ENCODE results near the gene TAF6L.
"Not testable (repeated sequence)": the region's sequence is repeated elsewhere in the genome, so short reads cannot be mapped to it uniquely, and the experiment has no call there.

The TAF6L gene

DNA sequence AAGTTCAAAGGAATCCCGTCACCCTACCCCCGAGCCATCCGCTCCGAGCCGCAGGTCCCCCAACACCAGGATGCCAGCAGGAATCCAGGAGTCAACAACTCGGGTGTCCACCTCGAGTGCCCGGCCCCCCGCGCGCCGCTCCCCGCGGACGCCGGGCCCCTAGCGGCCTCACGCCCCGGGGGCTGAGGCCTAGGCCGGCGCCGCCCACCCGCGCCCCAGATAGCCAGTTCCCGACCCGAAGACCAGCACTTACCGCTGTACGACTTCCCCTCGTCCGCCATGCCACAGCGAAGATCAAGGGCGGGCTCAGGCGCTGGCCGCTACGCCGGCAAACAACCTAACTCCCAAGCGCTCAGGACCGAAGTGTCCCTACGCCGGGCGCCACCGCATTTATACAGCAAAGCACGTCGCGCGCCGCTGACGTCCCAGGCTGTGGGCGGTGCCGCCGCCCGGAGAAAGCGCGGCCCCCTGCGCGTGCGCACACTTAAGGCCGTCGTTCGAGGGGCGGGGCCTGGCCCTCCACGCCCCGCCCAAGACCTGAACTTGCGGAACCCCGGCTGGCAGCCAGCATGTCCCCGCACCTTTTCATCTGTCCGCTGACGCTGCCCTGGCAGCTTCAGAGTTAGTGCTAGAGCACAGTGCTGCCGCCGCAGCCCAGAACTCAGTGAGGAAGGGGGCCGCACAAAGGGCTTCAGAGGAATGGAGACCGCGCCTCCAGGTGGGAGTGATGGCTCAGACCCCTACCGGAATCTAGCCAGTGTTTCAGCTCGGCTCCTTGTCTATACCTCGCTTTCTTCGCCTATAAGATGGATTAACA, 34.1 kb downstream of the TAF6L start, which contains the start of gene NXF1:
Gene NXF1, minus strand, starts transcription at position 365 of the 817 bp plus-strand sequence. Its CDS starts 84 bp downstream, at position 281.
- peak; percentile 98 for DNase-seq (ENCODE audit: low read depth, low spot score)

DNA sequence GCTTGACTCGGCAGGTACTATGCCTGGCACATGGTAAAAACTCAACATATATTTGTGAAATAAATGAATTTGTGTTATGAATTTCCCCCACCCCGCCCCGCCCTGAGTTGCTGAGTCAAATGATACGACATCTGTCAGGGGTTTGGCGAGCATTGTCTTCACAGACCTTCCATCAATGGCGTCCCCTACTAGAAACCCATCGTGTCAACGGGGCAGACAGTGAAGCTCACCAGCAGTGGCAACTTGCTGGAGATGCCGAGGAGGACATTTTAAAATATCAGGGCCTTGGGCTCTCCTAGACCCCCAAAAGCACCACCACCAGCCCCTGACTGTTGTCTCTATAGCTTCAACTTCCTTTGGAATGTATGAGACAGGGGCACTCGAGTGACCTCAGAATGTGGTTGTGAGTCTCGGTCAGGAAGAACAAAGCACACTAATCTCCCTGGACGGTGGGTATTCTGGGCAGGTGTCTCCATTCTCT, 34.8 kb downstream of the TAF6L start:
- DNase-seq (ENCODE audit: low read depth, low spot score): peak; percentile 22

DNA sequence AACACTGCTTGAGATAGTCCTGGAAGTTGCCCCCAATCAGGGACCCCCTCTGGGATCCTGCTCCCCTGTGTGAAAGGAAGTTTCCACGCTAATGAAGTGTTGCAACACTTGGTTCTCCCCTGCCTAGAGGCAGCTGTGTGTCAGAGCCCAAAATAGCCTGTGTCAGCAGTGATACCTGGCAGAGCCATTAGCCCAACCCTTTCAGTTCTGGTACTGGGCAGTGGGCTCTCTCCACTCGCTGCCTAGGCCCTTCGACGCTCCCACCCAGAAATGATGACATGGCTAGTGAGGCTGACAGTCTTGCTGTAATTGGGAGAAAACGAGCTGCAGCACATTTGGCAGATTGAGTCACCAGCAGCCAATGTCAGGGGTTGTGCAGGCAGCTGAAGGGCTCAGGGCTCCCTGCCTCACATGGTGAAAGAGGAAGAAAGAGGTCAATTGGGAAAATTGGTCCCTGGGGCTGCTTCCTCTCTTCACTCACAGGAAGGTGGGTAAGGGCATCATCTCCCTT, 35.5 kb downstream of the TAF6L start:
- no peak for DNase-seq (ENCODE audit: low read depth, low spot score)

DNA sequence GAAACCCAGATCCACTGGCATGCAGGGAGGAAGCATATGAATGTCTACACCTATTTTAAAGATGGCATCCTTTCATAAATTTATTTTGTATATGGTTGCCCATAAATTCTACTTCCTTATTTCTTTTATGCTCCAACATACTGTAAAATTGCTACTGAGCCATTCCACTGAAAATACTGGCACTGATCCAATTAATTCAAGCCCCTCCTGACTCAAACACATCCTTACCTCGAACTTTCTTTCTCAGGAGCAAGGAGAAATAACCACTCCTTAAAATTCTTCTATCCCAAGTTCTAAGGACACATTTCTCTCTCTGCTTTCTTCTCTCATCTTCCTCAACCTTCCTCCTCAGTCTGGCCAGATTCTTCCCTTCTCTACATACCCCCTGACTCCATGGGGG, 39.6 kb downstream of the TAF6L start:
- DNase-seq (ENCODE audit: low read depth, low spot score): no peak

DNA sequence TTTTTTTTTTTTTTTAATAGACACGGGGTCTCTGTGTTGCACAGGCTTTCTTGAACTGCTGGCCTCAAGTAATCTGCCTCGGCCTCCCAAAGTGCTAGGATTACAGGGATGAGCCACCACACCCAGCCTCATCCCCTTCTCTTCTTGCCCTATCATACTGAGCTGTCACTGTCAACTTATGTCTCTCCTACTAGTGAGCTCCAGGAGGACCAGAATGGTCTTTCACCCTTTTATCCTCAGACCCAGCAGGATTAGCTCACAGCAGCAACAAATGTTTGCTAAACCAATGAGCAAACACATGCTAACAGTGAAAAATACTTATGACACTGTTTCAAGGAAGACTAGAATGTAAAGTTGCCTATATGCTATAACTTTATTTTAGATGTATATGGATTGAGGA, 40.5 kb downstream of the TAF6L start:
- no peak for DNase-seq (ENCODE audit: low read depth, low spot score)

DNA sequence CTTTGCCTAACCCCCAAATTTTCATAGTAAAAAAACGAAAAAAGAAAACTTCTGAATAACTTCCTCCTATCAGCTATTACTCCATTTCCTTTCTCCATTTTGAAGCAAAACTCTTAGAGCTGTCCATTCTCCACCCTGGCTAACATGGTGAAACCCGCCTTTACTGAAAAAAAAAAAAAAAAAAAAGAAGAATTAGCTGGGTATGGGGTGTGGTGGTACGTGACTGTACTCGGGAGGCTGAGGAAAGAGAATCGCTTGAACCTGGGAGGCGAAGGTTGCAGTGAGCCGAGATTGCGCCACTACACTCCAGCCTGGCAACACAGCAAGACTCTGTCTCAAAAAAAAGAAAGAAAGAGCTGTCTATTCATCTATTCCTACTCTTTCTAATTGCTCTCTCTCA, 45.4 kb downstream of the TAF6L start:
- no peak for DNase-seq (ENCODE audit: low read depth, low spot score)

DNA sequence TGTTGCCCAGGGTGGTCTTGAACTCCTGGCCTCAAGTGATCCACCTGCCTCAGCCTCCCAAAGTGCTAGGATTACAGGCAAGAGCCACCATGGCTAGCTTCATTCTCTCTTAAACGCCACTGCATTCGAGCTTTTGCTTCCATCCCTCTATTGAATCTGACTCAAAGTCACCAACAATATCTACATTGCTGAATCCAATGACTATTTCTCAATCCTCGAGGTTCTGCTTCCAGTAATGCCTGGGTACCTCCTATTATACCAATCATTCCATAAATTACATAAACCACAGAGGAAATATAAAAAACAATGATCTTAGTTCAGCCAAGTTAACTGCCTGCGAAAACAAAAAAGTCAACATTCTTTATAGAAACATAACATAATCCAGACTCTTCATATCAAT, 45.9 kb downstream of the TAF6L start:
- DNase-seq (ENCODE audit: low read depth, low spot score): no peak

DNA sequence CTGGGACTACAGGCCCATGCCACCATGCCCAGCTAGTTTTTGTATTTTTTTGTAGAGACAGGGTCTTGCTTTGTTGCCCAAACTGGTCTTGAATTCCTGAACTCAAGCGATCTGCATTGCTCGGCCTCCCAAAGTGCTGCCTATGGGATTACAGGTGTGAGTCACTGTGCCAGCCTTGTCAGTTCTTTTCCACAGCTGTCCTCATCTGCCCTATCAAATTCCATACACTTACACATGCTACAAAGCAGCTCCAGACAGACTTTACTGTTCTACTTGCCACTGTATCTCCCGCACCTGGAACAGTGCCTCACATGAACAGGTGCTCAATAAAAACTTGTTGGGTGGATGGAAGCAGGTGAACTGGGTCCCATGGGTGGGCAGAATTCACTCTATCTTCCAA, 52.5 kb downstream of the TAF6L start:
- no peak for DNase-seq (ENCODE audit: low read depth, low spot score)

DNA sequence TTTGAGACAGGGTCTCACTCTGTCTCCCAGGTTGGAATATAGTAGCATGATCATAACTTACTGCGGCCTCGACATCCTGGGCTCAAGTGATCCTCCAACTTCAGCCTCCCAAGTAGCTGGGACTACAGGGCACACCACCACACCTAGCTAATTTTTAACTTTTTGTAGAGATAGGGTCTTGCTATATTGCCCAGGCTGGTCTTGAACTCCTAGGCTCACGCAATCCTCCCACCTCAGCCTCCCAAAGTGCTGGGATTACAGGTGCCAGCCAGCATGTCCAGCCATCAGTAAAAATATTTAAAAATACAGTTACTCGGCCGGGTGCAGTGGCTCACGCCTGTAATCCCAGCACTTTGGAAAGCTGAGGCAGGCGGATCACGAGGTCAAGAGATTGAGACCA, 56.9 kb downstream of the TAF6L start:
- DNase-seq (ENCODE audit: low read depth, low spot score): not testable (repeated sequence)

DNA sequence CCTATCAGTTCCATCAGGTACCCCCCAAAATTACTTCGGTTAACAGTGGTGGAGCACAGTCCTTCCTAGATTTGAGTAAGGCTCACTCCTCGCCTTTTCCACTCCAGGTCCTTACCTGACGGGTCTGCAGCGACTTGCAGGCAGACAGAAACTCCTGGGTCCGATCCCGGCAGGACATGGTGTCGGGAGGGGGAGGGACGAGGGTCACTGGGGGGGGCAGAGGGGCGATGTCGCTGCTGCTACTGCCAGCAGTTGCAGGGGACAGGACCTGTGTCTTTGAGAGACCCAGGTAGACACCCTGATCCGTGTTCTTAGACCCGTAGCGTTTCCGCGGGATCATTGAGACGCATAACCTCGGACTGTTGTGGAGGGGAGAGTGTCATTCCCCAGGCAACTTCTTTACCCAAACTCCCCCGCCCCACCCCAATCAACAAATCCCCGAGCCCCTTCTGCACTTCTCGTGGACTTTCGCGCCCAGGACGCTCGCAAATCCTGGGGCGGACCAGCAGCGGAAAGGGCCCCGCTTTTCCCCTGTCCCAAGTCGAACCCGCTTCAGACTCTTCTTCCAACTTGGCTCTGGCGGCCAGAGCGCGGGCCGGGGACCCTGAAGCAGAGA, 59.8 kb downstream of the TAF6L start:
- DNase-seq (ENCODE audit: low read depth, low spot score): no peak

DNA sequence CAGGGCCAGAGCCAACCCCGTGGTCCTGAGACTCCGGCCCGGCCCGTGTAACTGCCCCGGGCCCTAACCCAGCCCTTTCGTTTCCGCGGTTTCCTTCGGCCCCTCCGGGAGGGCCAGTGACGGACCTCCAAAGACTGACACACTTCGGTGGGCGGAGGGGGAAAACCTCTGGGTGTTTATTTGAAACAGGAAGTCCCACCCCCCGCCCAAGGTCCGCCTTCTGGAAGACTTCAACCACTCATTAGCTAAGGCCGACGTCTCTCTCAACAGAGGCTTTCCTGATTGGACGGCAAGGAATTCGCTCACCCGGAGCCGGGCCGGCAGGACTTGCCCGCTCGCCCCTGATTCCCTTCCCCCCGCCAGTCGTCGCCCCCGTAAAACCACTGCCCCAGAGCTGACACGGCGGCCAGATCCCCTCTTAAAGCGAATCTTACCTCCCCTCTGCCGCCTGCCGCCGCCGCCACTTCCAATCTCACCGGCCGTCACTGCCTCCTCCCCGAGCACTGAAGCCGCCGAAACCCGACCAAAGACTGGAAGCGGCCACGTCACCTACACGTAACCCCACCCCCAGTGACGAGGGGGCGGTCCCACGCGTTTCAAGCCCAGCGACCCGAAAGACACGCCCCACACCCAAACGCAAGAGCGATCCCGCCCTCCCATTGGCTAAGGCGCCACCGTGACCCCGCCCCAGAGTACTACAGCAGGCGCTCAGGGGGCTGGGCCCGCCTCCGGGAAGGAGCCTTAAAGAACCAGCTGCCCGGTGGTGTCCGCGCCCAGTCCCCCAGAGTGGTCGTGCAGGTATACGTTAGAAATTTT, 60.5 kb downstream of the TAF6L start, which contains the start of gene STX5:
Gene STX5, minus strand, starts transcription at position 532 of the 816 bp plus-strand sequence. CDS start 808 bp downstream, outside the sequence.
- DNase-seq (ENCODE audit: low read depth, low spot score): peak; percentile 99

DNA sequence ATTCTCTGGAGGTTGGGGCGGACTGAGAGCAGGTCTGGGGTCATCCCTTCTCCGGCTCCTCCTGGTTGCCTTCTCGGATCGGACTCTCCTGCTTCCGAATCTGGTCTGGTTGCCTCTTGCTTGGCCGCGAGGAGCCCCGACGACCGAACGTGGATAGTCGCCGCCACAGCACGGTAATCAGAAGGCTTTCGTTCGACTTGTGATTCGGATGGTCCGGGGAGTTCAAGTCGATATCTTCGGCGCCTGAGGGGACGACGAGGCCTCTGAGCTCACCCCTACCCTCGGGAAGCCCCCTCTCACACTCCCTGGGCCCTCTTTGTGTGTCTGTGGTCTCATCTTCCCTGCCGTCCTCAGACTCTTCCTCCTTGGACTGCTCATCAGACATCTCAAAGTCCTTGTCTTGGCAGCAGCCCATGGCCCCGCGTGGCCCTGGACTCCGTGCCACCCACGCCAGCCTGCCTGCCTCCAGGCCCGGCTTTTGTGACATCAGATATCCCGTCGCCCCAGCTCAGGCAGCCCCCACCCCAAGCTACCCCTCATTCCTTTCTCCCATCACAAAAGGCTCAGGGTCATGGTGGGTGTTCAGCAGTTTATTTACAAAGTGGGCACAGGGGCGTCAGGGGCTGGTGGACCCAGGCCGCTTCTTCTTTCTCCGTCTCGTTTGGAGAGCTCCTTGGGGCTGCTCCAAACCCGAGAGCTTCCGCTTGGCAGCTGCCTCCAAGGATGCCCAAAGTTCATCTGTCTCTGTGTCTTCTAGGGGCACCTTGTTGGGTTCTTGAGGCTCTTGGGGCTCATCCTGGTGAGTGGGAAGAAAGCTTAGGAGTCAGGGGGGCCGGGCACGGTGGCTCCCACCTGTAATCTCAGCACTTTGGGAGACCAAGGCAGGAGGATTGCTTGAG, 61.4 kb downstream of the TAF6L start, which contains the start of gene TEX54:
Gene TEX54, minus strand, starts transcription at position 506 of the 899 bp plus-strand sequence.
- DNase-seq (ENCODE audit: low read depth, low spot score): no peak

DNA sequence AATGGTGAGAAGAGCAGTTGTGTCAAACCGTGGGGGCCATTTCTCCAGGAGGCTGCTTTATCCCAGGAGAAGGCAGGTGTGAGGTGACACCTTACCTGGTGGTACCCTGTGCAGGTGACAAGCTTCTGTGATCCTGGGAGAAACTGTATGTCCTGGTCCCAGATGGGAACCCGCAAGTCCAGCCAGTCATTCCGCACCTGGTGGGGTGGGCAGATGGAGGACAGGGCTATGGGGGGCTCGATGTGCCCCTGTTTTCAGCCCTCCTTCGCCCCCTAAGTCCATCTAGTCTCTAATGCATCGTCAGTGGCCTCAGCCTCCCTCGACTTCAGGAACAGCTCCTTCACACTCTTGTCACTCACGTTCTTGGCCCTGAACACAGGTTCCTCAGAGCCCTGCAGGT, 64.1 kb downstream of the TAF6L start:
- DNase-seq (ENCODE audit: low read depth, low spot score): no peak

Measured in ELF-1 (cell line).